Testis (tissue), 3 donors: ENCODE measurements around the gene APBA1. TPM values are rescaled to one million over a fixed set of nuclear protein-coding genes. Genes with fewer than 3 reads are reported as not detected.
"Not testable (repeated sequence)": the region's sequence is repeated elsewhere in the genome, so short reads cannot be mapped to it uniquely, and the experiment has no call there.

Experiments
- DNase-seq: peaks from one replicate; pipeline ENCODE4 v3.0.0-alpha.2; 2019
- H3K27ac ChIP-seq, 2 donors: fragments of 200-600 bp; sonication (generic); one replicate each; pipeline ENCODE4 v1.5.1; 2019
- H3K27me3 ChIP-seq: fragments of 200-600 bp; sonication (generic); one replicate; pipeline ENCODE4 v1.5.1; 2019
- H3K36me3 ChIP-seq: fragments of 200-600 bp; sonication (generic); one replicate; pipeline ENCODE4 v1.5.1; 2017; ENCODE audit warnings: low read depth; ENCODE audit errors: missing control alignments
- H3K4me1 ChIP-seq: fragments of 200-600 bp; sonication (generic); one replicate; pipeline ENCODE4 v1.5.1; 2019
- H3K4me3 ChIP-seq, 2 donors: fragments of 200-600 bp; sonication (generic); one replicate each; pipeline ENCODE4 v1.5.1; 2017 to 2019
- H3K9me3 ChIP-seq: fragments of 200-600 bp; sonication (generic); one replicate; pipeline ENCODE4 v1.5.1; 2017
- POLR2A ChIP-seq: fragments of 450-650 bp; IDR thresholded peaks from one replicate; pipeline ENCODE4 v1.6.1; 2017; ENCODE audit warnings: antibody characterized with exemption, mild to moderate bottlenecking, moderate library complexity
- WGBS, 2 donors: methylation state at CpG; one replicate each; pipeline ENCODE4 v1.1.5; 2018; 5-methylcytosine and 5-hydroxymethylcytosine counted together
- intact Hi-C: fragments of 100-400 bp; cut with DNase I; formaldehyde crosslinking; loops from one replicate; pipeline ENCODE4 v1.15.1; 2023; ENCODE audit warnings: low total_unique reads
- polyA plus RNA-seq: library from polyadenylated mRNA; stranded (reverse); fragments of 350-450 nt; fragmentation: Illumina TruSeq; extraction: RNeasy Lipid Tissue Mini Kit (QIAGEN cat#74804); gene quantifications from one replicate; pipeline ENCODE4 v1.2.3, GENCODE V29; 2014; ENCODE audit warnings: low read depth, low replicate concordance; ENCODE audit not compliant: insufficient read depth
- total RNA-seq, 2 donors: library from RNA; depleted of rRNA; stranded (reverse); fragments of >200 nt; gene quantifications; one replicate each; pipeline ENCODE4 v1.2.3, GENCODE V29; 2016
- TF ChIP-seq, protein P1 (sequence below), 3 experiments: fragments of 450-650 bp in 2 of 3; fragments of 200-600 bp in 1 of 3; sonication (generic) in 1 of 3; IDR thresholded peaks; one replicate each; pipeline ENCODE4 v1.5.1; 2016 to 2019; ENCODE audit warnings: antibody characterized with exemption in 3 of 3, mild to moderate bottlenecking in 2 of 3, moderate library complexity in 1 of 3

Gene APBA1
- total and polyA plus RNA-seq, 3 donors from 2014 or later: 7.7 to 11.9 (median 9.4) TPM

DNA sequence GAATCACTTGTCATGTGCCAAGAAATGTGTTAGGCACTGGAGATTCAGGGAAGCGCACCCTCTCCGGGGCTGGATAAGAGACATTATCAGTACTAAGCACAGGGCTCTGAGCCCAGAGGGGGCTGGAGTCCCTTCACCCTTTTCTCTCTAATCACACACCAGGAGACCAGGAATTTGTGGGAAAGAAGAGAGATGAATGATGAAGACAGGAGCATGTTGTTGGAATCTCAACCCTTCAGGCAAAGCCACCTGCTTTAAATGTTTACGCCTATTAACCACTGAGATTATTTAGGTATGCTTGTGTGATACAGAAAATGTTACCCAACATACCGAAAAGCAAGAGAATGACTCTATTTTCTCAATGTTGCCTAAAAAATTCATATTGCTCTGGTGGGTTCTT is 227.4 kb downstream of the APBA1 start:
- no peaks in the 10 kb centered on the region for H3K27me3 ChIP-seq
- no peaks in the 10 kb centered on the region for H3K4me1 ChIP-seq
- TF ChIP-seq POLR2A: no peak
- TF ChIP-seq, protein P1, sequence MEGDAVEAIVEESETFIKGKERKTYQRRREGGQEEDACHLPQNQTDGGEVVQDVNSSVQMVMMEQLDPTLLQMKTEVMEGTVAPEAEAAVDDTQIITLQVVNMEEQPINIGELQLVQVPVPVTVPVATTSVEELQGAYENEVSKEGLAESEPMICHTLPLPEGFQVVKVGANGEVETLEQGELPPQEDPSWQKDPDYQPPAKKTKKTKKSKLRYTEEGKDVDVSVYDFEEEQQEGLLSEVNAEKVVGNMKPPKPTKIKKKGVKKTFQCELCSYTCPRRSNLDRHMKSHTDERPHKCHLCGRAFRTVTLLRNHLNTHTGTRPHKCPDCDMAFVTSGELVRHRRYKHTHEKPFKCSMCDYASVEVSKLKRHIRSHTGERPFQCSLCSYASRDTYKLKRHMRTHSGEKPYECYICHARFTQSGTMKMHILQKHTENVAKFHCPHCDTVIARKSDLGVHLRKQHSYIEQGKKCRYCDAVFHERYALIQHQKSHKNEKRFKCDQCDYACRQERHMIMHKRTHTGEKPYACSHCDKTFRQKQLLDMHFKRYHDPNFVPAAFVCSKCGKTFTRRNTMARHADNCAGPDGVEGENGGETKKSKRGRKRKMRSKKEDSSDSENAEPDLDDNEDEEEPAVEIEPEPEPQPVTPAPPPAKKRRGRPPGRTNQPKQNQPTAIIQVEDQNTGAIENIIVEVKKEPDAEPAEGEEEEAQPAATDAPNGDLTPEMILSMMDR (IDR thresholded peaks at IDR 0.05): no peak
- WGBS, 2 donors: 97% methylated on average over 4 of the region's 4 CpGs
- intact Hi-C loops: no loop called here
- no peak for DNase-seq
- no peaks in the 10 kb centered on the region for H3K9me3 ChIP-seq
- H3K4me3 ChIP-seq: no peak overlapping the region
- H3K36me3 ChIP-seq: no peaks in the 10 kb centered on the region
- H3K27ac ChIP-seq: no peak overlapping the region

DNA sequence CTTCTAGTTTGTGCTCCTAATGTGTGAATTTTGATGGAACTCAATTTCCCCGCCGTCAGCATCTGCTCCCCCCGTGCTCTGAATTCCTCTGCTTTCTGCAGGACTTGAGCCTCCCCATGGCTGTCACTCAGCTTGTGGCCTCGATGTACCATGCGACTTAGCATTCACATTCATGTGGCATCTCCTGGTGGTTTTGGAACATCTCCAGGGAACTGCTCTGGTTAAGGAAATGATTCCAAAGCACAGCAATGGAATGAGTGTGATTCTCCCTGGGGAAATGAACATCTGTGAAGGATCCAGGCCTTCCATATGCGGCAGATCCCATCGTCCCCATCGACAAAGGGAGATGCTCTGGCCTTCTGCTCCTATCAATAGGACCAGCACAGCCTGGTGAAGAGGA is 228.2 kb downstream of the APBA1 start:
- intact Hi-C loops: no loop called here

DNA sequence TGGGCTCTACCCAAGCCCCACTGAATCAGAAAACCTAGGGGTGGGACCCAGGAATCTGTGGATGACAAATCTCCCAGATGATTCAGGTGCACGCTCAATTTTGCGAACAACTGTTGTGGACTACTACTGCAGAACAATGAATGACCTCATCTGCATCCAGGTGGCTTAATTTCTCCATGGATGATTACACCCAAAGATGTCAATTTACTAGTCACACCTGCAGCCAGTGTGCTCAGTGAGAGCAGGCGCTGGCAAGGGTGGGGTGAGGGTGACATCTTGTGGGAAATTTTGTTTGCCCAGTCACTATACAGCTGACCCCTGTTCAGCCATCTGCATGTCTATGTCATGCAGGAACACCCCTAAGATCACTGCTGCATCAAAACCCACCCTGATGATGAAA is 229.0 kb downstream of the APBA1 start:
- TF ChIP-seq, protein P1 (IDR thresholded peaks at IDR 0.05): no peak
- no peak for TF ChIP-seq POLR2A
- no peaks in the 10 kb centered on the region for H3K36me3 ChIP-seq
- H3K9me3 ChIP-seq: no peaks in the 10 kb centered on the region
- no peak overlapping the region for H3K4me3 ChIP-seq
- no peak for DNase-seq
- intact Hi-C loops: no loop called here
- H3K27me3 ChIP-seq: no peaks in the 10 kb centered on the region
- no peaks in the 10 kb centered on the region for H3K4me1 ChIP-seq
- H3K27ac ChIP-seq: no peak overlapping the region
- 100% methylated on average over 3 of the region's 3 CpGs for WGBS, 2 donors

More for the DNA sequence above, 228.2 kb downstream of the APBA1 start:
- no peaks in the 10 kb centered on the region for H3K27me3 ChIP-seq
- H3K4me3 ChIP-seq: no peak overlapping the region
- no peaks in the 10 kb centered on the region for H3K4me1 ChIP-seq
- TF ChIP-seq, protein P1 (IDR thresholded peaks at IDR 0.05): no peak
- no peak for TF ChIP-seq POLR2A
- H3K36me3 ChIP-seq: no peaks in the 10 kb centered on the region
- H3K27ac ChIP-seq: no peak overlapping the region
- H3K9me3 ChIP-seq: no peaks in the 10 kb centered on the region
- DNase-seq: no peak
- 86 to 88% methylated on average over 8 of the region's 8 CpGs for WGBS, 2 donors

DNA sequence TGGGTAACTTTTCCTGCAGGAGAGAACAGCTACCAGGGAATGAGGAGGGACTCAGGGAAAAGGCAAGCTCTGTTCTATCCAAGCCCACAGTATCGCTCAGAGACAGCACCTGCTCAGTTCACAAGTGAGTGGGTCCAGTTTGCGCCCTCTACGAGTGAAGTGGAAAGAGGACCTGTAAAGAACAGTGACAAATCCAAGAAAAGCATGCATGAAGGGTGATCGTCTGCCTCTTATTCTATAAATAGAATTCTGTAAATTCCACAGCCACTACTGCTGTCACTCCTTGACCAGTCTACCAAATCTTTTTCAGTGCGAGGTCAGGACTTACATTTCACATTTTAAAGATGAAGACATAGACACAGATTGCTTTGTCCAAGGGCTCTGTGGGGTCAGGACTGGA is 229.7 kb downstream of the APBA1 start:
- Histone ChIP-seq H3K4me3 (no peak overlapping the region), H3K27ac (no peak overlapping the region), H3K36me3 (no peaks in the 10 kb centered on the region), H3K27me3 (no peaks in the 10 kb centered on the region), H3K9me3 (no peaks in the 10 kb centered on the region), H3K4me1 (no peaks in the 10 kb centered on the region)
- WGBS, 2 donors: 87% methylated on average over 5 of the region's 5 CpGs
- DNase-seq: no peak
- intact Hi-C loops: no loop called here
- no peak for TF ChIP-seq POLR2A
- TF ChIP-seq, protein P1 (IDR thresholded peaks at IDR 0.05): no peak

DNA sequence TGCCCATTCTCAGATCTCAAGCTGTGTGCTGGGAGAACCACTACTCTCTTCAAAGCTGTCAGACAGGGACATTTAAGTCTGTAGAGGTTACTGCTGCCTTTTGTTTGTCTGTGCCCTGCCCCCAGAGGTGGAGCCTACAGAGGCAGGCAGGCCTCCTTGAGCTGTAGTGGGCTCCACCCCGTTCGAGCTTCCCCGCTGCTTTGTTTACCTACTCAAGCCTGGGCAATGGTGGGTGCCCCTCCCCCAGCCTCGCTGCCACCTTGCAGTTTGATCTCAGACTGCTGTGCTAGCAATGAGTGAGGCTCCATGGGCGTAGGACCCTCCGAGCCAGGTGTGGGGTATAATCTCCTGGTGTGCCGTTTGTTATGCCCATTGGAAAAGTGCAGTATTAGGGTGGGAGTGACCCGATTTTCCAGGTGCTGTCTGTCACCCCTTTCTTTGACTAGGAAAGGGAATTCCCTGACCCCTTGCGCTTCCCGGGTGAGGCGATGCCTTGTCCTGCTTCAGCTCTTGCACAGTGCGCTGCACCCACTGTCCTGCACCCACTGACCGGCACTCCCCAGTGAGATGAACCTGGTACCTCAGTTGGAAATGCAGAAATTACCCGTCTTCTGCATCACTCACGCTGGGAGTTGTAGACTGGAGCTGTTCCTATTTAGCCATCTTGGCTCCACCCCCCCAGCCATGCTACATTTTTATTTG is 231.8 kb downstream of the APBA1 start:
- DNase-seq, intact Hi-C loops, H3K4me3 ChIP-seq, H3K27me3 ChIP-seq, H3K4me1 ChIP-seq, H3K27ac ChIP-seq, H3K36me3 ChIP-seq, H3K9me3 ChIP-seq: not testable (repeated sequence)
- 93 to 96% methylated on average over 12 to 15 of the region's 15 CpGs for WGBS, 2 donors

DNA sequence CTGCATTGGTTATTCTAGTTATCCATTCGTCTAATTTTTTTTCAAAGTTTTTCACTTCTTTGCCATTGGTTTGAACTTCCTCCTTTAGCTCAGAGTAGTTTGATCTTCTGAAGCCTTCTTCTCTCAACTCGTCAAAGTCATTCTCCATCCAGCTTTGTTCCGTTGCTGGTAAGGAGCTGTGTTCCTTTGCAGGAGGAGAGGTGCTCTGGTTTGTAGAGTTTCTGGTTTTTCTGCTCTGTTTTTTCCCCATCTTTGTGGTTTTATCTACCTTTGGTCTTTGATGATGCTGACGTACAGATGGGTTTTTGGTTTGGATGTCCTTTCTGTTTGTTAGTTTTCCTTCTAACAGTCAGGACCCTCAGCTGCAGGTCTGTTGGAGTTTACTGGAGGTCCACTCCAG is 232.5 kb downstream of the APBA1 start:
- 91 to 94% methylated on average over 4 of the region's 4 CpGs for WGBS, 2 donors
- H3K27ac ChIP-seq, H3K27me3 ChIP-seq, H3K4me3 ChIP-seq, H3K36me3 ChIP-seq, intact Hi-C loops, DNase-seq, H3K4me1 ChIP-seq, H3K9me3 ChIP-seq: not testable (repeated sequence)
